Heart right ventricle (tissue), 16 donors: Measurements from ENCODE around the gene RBMS3. TPM values are rescaled to one million over a fixed set of nuclear protein-coding genes. Genes with fewer than 3 reads are reported as not detected.

Source experiments
- ATAC-seq, 8 donors: fragments of 200-7000 bp; cut with Tn5 transposase; one replicate each; pipeline ENCODE4 v1.9.1; 2020; ENCODE audit warnings: mild to moderate bottlenecking in 8 of 8, moderate library complexity in 8 of 8, moderate number of reproducible peaks in 1 of 8
- DNase-seq, 2 donors: peaks; one replicate each; pipeline ENCODE4 v3.0.0-alpha.2; 2020
- H3K27ac ChIP-seq, 10 donors: fragments of 200-600 bp; sonication (generic) in 2 of 10; one replicate each; pipeline versions ENCODE4 v1.5.0 to v1.8.0; 2020 to 2022; ENCODE audit warnings: mild to moderate bottlenecking in 3 of 10
- H3K27me3 ChIP-seq, 7 donors: fragments of 200-600 bp; one replicate each; pipeline ENCODE4 v1.8.0; 2021 to 2022; ENCODE audit warnings: mild to moderate bottlenecking in 2 of 7
- H3K36me3 ChIP-seq, 9 donors: fragments of 200-600 bp; sonication (generic) in 1 of 9; one replicate each; pipeline versions ENCODE4 v1.5.0 to v1.8.0; 2020 to 2022; ENCODE audit warnings: mild to moderate bottlenecking in 2 of 9
- H3K4me1 ChIP-seq, 9 donors: fragments of 200-600 bp; sonication (generic) in 1 of 9; one replicate each; pipeline versions ENCODE4 v1.5.0 to v1.8.0; 2020 to 2022; ENCODE audit warnings: mild to moderate bottlenecking in 4 of 9
- H3K4me3 ChIP-seq, 10 donors: fragments of 200-600 bp; sonication (generic) in 2 of 10; one replicate each; pipeline versions ENCODE4 v1.5.0 to v1.8.0; 2020 to 2022; ENCODE audit warnings: mild to moderate bottlenecking in 7 of 10, moderate library complexity in 2 of 10
- H3K9me3 ChIP-seq, 11 donors: fragments of 200-600 bp in 10 of 11; sonication (generic) in 2 of 11; one replicate each; pipeline versions ENCODE4 v1.5.0 to v1.8.0; 2013 to 2022; ENCODE audit warnings: mild to moderate bottlenecking in 2 of 11, control low read depth in 1 of 11, moderate library complexity in 1 of 11
- WGBS, 2 donors: extraction: QIAGEN DNeasy Blood & Tissue Kit; methylation state at CpG; one replicate each; pipeline ENCODE4 v1.1.7; 2013; ENCODE audit warnings: inconsistent platforms in 1 of 2; 5-methylcytosine and 5-hydroxymethylcytosine counted together
- intact Hi-C, 10 donors: fragments of 100-400 bp; cut with DNase I; formaldehyde crosslinking; loops; one replicate each; pipeline versions ENCODE4 v1.11.1 to v1.14.2; 2022
- polyA plus RNA-seq, 2 donors: library from polyadenylated mRNA; stranded (reverse); fragments of 200-250 nt; gene quantifications; one replicate each; pipeline ENCODE4 v1.2.3, GENCODE V29; 2013
- total RNA-seq, 10 donors: library from RNA; stranded (reverse); fragmentation: NEBNext Ultra II Directional in 3 of 10; extraction: Animal tissue kit (Norgen Biotek cat#: 25700) in 3 of 10; gene quantifications; one replicate each; pipeline versions ENCODE4 v1.2.1 to v1.2.4, GENCODE V29; 2021 to 2023
- TF ChIP-seq, protein P1 (sequence below), 9 donors: fragments of 200-600 bp; sonication (generic) in 2 of 9; IDR thresholded peaks; one replicate each; pipeline versions ENCODE4 v1.5.0 to v1.8.0; 2021 to 2022; ENCODE audit warnings: antibody characterized with exemption in 9 of 9, mild to moderate bottlenecking in 5 of 9, moderate library complexity in 1 of 9
- donor health status: Arrhythmogenic right ventricular cardiomyopathy.
- donor health status: ischemic (EF 13 %, LVEDD 7.1; RV severe dilation, severe dysfunction).
- donor health status: healthy with polysubstance abuse.
- donor health status: DM: no; HTN: yes; CAD: no.
- donor health status: DM: no; HTN: no; CAD: no.
- donor health status: ischemic (EF 25% LVEDD 6.9; RV normal size, moderate dysfunction).
- donor health status: ischemic (EF 25% LVEDD 5.7; RV mildly dilated, moderate dysfunction).
- donor health status: healthy.
- donor health status: DM: yes; HTN: yes; CAD: no.
- donor health status: Ischemic cardiomyopathy.
- donor health status: ischemic (EF 35%, LVEDD 5.7; RV mildly dilated, moderate dysfunction).
- donor health status: nonischemic (EF 11% LVEDD 7.7; RV severe dilation, severe dysfunction).
- donor health status: DM: yes; HTN: yes; CAD: no.
- donor health status: PGD.
- donor health status: ischemic (EF 29% LVEDD 5.4; RV normal size, mild dysfunction).
- donor health status: nonischemic (EF 23%, LVEDD 6.1; RV moderate dilation, normal function).

Gene RBMS3
- total and polyA plus RNA-seq, 12 donors = 3.2 to 41.1 (median 26.4) TPM

DNA sequence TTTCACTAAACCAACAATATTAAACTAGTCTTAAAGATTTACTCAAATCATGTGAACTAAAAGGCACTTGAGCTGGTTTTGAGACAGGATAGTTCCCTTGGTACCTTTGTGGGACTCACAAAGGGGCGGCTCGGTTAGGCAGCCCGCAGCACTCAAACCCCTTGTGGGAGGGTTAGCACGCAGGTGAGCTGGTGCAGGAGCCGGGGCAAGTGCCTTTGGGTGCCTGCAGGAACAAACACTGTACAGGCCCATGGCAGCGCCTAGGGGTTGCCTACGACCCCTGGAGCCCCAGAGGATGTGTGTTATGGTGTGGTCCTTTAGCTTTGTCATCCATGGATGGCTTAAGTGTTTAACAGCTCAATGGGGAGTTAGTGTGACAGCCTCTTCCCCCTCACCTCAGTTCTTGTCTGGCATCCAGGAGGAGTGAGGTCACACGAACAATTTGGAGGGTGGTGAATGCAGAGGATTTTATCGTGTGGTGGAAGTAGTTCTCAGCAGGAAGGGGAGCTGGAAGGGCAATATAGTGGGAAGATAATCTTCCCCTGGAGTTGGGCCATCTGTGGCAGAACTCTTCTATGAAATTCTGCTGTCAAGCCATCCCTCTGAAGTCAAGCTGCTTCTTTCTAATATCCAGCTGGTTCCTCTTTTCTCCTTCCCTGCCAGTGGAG lies 470.9 kb downstream of the RBMS3 start:
- H3K4me3 ChIP-seq = no peak overlapping the region
- no peaks in the 10 kb centered on the region for H3K27me3 ChIP-seq
- no peaks in the 10 kb centered on the region for H3K36me3 ChIP-seq
- H3K9me3 ChIP-seq = no peaks in the 10 kb centered on the region
- intact Hi-C loops = loop anchor here in 4 of 10 donors (5.0 to 10.0 kb wide), 5 partner anchors 54 to 474 kb away; no protein-coding TSS in a partner anchor
- 72 to 75% methylated on average over 9 of the region's 9 CpGs for WGBS, 2 donors
- TF ChIP-seq, protein P1, sequence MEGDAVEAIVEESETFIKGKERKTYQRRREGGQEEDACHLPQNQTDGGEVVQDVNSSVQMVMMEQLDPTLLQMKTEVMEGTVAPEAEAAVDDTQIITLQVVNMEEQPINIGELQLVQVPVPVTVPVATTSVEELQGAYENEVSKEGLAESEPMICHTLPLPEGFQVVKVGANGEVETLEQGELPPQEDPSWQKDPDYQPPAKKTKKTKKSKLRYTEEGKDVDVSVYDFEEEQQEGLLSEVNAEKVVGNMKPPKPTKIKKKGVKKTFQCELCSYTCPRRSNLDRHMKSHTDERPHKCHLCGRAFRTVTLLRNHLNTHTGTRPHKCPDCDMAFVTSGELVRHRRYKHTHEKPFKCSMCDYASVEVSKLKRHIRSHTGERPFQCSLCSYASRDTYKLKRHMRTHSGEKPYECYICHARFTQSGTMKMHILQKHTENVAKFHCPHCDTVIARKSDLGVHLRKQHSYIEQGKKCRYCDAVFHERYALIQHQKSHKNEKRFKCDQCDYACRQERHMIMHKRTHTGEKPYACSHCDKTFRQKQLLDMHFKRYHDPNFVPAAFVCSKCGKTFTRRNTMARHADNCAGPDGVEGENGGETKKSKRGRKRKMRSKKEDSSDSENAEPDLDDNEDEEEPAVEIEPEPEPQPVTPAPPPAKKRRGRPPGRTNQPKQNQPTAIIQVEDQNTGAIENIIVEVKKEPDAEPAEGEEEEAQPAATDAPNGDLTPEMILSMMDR (IDR thresholded peaks at IDR 0.05) = no peak
- DNase-seq (peak; percentile 9 to 54), ATAC-seq (peak; percentile 36 to 95 (median 84))
- H3K4me1 ChIP-seq = peaks cover 0 to 47% (median 23%) of the 10 kb centered on the region in 9 donors
- H3K27ac ChIP-seq = peak overlapping the region in 7 of 10 donors; percentile 2 to 54 (median 41)

DNA sequence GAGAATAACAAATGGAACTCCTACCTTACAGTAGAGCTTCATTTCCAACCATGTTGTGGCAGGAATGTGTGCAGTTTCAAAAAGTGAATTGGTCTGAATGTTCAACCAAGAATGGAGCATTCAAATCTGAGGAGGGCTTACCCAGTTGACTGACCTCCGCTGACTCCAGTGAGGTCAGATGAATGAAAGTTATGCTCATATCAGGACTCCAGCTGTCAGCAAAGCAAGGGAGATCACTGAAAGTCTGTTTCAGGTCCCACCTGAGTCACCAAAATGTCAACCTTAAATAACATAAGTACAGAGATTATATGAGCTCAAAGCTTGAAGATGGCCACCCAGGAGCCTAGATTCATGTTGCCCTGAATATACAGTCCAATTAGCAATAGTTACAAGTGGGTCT lies 473.5 kb downstream of the RBMS3 start:
- no peak for ATAC-seq
- TF ChIP-seq, protein P1 (IDR thresholded peaks at IDR 0.05) = no peak
- Histone ChIP-seq H3K4me1 (peaks cover 6 to 47% (median 34%) of the 10 kb centered on the region in 9 donors), H3K9me3 (no peaks in the 10 kb centered on the region), H3K36me3 (no peaks in the 10 kb centered on the region), H3K27me3 (no peaks in the 10 kb centered on the region), H3K4me3 (no peak overlapping the region), H3K27ac (peak overlapping the region in 1 of 10 donors; percentile 19)
- intact Hi-C loops = loop anchor here in 4 of 10 donors (5.0 to 10.0 kb wide), 5 partner anchors 57 to 477 kb away; no protein-coding TSS in a partner anchor
- DNase-seq = no peak
- WGBS, 2 donors = 91 to 93% methylated on average over 1 of the region's 1 CpG

- DNase-seq = no peak
- no peak for ATAC-seq
- TF ChIP-seq, protein P1 (IDR thresholded peaks at IDR 0.05) = no peak
- H3K4me1 ChIP-seq = peaks cover 11 to 55% (median 43%) of the 10 kb centered on the region in 9 donors
- H3K36me3 ChIP-seq = no peaks in the 10 kb centered on the region
- 52 to 79% methylated on average over 1 of the region's 1 CpG for WGBS, 2 donors
- intact Hi-C loops = loop anchor here in 4 of 10 donors (5.0 to 10.0 kb wide), 5 partner anchors 58 to 331 kb away; no protein-coding TSS in a partner anchor
- H3K9me3 ChIP-seq = no peaks in the 10 kb centered on the region
- peak overlapping the region in 1 of 10 donors; percentile 2 for H3K27ac ChIP-seq
- H3K4me3 ChIP-seq = no peak overlapping the region
- H3K27me3 ChIP-seq = no peaks in the 10 kb centered on the region
Observed at GRCh38 chr3:29755416-29755815, 474.5 kb downstream of the RBMS3 start.

GRCh38 chr3:29757054-29757777 lies 476.3 kb downstream of the RBMS3 start:
- TF ChIP-seq, protein P1 (IDR thresholded peaks at IDR 0.05) = no peak
- Histone ChIP-seq H3K27me3 (no peaks in the 10 kb centered on the region), H3K4me3 (no peak overlapping the region), H3K36me3 (no peaks in the 10 kb centered on the region), H3K27ac (peak overlapping the region in 8 of 10 donors; percentile 18 to 88 (median 80)), H3K4me1 (peaks cover 11 to 59% (median 47%) of the 10 kb centered on the region in 9 donors), H3K9me3 (no peaks in the 10 kb centered on the region)
- no peak for DNase-seq
- WGBS, 2 donors = 43 to 44% methylated on average over 1 of the region's 1 CpG
- intact Hi-C loops = loop anchor here in 4 of 10 donors (5.0 to 10.0 kb wide), 5 partner anchors 60 to 332 kb away; no protein-coding TSS in a partner anchor
- ATAC-seq = no peak
